Skeletal muscle satellite cell (primary cell): Measurements from ENCODE around the gene CDC42BPB.
A peak's percentile ranks its signal among the peaks of the same experiment; 100 is the strongest.

ENCODE experiments used
- H3K27me3 ChIP-seq: 2 replicates; pipeline ENCODE4 v1.7.0; 2013; ENCODE audit warnings: low read length; ENCODE audit not compliant: control insufficient read depth, insufficient read depth
- H3K36me3 ChIP-seq: 2 replicates; pipeline ENCODE4 v1.7.0; 2013; ENCODE audit warnings: mild to moderate bottlenecking, control low read depth, low read length; ENCODE audit not compliant: insufficient read depth
- H3K4me1 ChIP-seq: 2 replicates; pipeline ENCODE4 v1.7.0; 2013; ENCODE audit warnings: low read length; ENCODE audit not compliant: control insufficient read depth, insufficient read depth
- H3K4me2 ChIP-seq: 2 replicates; pipeline ENCODE4 v1.7.0; 2013; ENCODE audit warnings: mild to moderate bottlenecking, low read length
- H3K4me3 ChIP-seq: 2 replicates; pipeline ENCODE4 v1.7.0; 2013; ENCODE audit warnings: low read length
- H3K9ac ChIP-seq: 2 replicates; pipeline ENCODE4 v1.7.0; 2013; ENCODE audit warnings: mild to moderate bottlenecking, low read depth, low read length, moderate library complexity
- H3K9me3 ChIP-seq: replicated peaks from 2 replicates; pipeline ENCODE4 v1.7.0; 2013; ENCODE audit warnings: mild to moderate bottlenecking, control low read depth, low read length

The CDC42BPB gene

GRCh38 chr14:102923201-102923924, 134.0 kb downstream of the CDC42BPB start:
- Histone ChIP-seq H3K27me3 (peaks cover 63% of the 10 kb centered on the region), H3K9me3 (no peaks in the 10 kb centered on the region), H3K4me3 (peak overlapping the region; percentile 52), H3K4me2 (peak overlapping the region; percentile 70), H3K4me1 (peaks cover 8% of the 10 kb centered on the region), H3K36me3 (no peaks in the 10 kb centered on the region), H3K9ac (no peak overlapping the region)

DNA sequence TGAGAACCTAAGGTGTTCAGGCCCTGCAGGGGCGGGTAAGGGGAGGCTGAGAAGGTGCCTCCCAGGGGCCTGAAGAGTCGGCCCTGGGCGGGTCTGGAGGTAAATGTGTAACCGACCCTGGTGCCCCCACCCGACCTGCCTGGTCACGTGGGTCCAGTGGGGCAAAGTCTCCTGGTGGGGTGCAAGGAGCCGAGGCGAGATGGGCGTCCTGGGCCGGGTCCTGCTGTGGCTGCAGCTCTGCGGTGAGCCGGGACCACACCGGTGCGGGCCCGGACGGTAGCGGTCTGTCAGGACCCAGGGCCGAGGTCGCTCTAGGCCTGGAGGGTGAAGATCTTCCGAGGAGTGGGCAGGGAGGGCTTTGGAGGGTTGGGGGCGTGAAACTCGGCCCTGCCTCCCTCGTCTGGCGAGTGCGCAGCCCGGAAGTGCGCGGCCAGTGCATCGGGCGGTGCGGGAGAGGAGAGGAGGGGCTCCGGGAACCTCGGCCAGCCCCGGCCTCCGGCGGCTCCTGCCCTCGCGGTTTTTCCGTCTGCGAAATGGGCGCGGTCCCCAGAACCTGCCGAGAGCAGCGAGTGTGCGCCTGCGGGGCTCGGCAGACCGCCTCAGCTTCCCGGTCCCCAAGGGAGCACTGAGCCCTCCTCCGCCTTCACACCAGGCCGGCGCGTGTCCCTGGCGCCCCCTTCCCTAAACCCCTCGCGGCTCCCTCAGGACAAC, 134.7 kb downstream of the CDC42BPB start, which contains the start of gene AMN:
Gene AMN, plus strand, starts transcription at position 174 of the 711 bp plus-strand sequence. Its CDS starts 26 bp downstream, at position 200.
- H3K9ac ChIP-seq, result no peak within 1 kb of the TSS
- peaks cover 60% of the 10 kb centered on the region for H3K27me3 ChIP-seq

GRCh38 chr14:102920998-102921304, 136.4 kb downstream of the CDC42BPB start:
- H3K9ac ChIP-seq, result no peak overlapping the region
- no peaks in the 10 kb centered on the region for H3K9me3 ChIP-seq
- no peaks in the 10 kb centered on the region for H3K36me3 ChIP-seq
- peaks cover 7% of the 10 kb centered on the region for H3K4me1 ChIP-seq
- no peak overlapping the region for H3K4me2 ChIP-seq
- no peak overlapping the region for H3K4me3 ChIP-seq
- peaks cover 49% of the 10 kb centered on the region for H3K27me3 ChIP-seq

More for the DNA sequence above, 134.7 kb downstream of the CDC42BPB start, which contains the start of gene AMN:
- H3K9me3 ChIP-seq, result no peaks in the 10 kb centered on the region
- H3K4me2 ChIP-seq, result peak within 1 kb of the TSS; percentile 70
- H3K4me1 ChIP-seq, result peaks cover 7% of the 10 kb centered on the region
- peak within 1 kb of the TSS; percentile 52 for H3K4me3 ChIP-seq
- H3K36me3 ChIP-seq, result no peaks in the 10 kb centered on the region

GRCh38 chr14:102920273-102920997, 136.9 kb downstream of the CDC42BPB start:
- no peaks in the 10 kb centered on the region for H3K9me3 ChIP-seq
- H3K9ac ChIP-seq, result no peak overlapping the region
- peaks cover 47% of the 10 kb centered on the region for H3K27me3 ChIP-seq
- no peak overlapping the region for H3K4me3 ChIP-seq
- no peak overlapping the region for H3K4me2 ChIP-seq
- H3K36me3 ChIP-seq, result no peaks in the 10 kb centered on the region
- H3K4me1 ChIP-seq, result peaks cover 7% of the 10 kb centered on the region

DNA sequence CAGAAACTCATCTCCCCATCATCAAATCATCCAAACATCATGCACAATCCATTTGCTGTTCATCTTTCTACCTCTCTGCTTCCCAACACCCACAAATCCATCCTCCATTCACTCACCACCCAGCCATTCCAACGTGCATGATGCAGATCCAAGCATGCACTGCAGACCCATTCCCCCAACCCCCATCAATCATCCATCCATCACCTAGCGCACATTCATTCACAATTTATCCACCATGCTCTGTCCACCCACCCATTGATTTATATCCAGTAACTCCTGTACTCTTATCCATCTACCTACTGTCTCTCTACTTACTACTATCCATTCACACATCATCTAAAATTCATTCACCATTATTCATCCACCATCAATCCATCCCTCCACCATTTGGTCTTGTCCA, 138.9 kb downstream of the CDC42BPB start:
- no peak overlapping the region for H3K4me3 ChIP-seq

DNA sequence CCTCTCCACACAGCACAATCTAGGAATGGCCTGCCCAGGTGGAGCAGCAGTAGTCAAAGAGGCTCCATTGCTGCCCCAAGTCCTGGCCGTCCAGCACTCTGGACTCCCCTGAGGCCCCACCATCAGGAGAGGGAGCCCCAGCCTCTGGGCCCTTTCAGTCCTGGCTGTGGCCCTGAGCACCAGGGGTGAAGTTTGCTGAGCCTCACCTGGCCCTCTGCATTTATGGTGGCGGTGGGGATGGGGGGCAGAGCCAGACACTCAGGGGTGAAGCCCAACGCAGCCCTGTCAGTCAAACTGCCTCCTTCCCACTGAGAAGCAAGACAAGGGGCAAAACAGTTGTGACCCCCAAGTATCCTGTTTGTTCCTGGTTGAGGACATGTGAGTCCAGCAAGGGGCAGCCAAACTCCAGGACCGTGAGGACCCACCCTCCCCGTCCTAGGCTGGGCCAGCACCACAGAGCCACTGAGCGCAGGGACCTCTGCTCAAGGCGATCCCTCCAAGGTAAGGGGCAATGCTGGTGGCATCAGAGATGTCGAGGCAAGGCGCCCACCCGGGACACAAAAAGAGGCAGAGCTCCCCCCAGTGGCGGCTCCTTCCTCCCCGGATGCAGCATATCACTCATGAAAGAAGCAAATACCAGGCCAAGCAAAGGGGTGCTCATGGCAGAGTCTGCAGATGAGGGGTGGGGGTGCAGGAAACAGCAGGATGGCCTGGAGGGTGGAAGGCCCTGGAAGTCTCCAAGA, 139.7 kb downstream of the CDC42BPB start:
- Histone ChIP-seq H3K9ac (no peak overlapping the region), H3K4me1 (peaks cover under 1% of the 10 kb centered on the region), H3K27me3 (peaks cover 22% of the 10 kb centered on the region), H3K4me3 (no peak overlapping the region), H3K36me3 (no peaks in the 10 kb centered on the region), H3K4me2 (no peak overlapping the region), H3K9me3 (no peaks in the 10 kb centered on the region)

More for the DNA sequence above, 138.9 kb downstream of the CDC42BPB start:
- H3K27me3 ChIP-seq, result peaks cover 30% of the 10 kb centered on the region
- H3K4me1 ChIP-seq, result peaks cover 7% of the 10 kb centered on the region
- H3K36me3 ChIP-seq, result no peaks in the 10 kb centered on the region
- H3K4me2 ChIP-seq, result no peak overlapping the region
- H3K9ac ChIP-seq, result no peak overlapping the region
- H3K9me3 ChIP-seq, result no peaks in the 10 kb centered on the region

GRCh38 chr14:102917056-102917385, 140.3 kb downstream of the CDC42BPB start:
- Histone ChIP-seq H3K27me3 (peaks cover 16% of the 10 kb centered on the region), H3K9ac (no peak overlapping the region), H3K4me3 (no peak overlapping the region), H3K4me1 (no peaks in the 10 kb centered on the region), H3K9me3 (no peaks in the 10 kb centered on the region), H3K36me3 (no peaks in the 10 kb centered on the region), H3K4me2 (no peak overlapping the region)

GRCh38 chr14:102916347-102917055, 140.8 kb downstream of the CDC42BPB start:
- Histone ChIP-seq H3K9me3 (no peaks in the 10 kb centered on the region), H3K4me3 (no peak overlapping the region), H3K4me1 (no peaks in the 10 kb centered on the region), H3K36me3 (no peaks in the 10 kb centered on the region), H3K9ac (no peak overlapping the region), H3K4me2 (no peak overlapping the region), H3K27me3 (peaks cover 11% of the 10 kb centered on the region)

DNA sequence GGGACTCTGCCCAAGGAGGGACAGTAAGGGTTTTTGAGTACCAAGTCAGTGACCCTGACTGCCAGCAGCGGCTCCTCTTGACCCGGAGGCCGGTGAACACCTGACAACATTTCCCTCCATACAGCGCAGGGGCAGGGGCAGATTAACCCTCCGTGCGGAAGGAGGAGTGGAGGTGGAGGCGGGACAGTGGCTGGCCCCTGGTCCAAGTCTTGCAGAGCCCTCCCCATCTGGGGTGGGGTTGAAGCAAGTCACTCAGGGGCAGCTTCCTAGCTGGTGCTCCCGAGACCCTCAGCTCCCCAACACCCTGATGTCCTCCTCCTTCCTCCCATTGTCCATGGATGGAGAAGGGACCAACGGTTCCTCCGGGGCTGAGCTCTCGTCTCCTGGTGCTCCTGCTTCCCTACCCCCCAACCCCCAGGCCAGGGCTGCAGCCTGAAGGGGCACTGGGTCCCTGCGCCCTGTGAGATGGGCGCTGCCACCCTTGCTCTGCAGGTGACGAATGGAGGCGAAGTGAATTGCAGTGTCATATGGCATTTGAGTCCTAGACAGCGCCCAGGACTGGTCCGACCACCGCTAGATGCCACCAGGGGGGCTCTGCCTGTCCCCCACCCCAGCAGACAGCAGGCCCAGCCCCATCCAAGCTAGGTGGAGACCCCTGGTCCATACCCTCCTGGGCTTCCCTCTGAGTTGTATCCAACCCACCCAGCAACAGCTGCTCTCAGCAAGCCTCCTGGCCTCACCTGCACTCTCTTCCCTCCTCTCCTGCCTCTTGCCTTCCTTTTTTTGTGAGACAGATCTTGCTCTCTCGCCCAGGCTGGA, 141.8 kb downstream of the CDC42BPB start:
- Histone ChIP-seq H3K9me3 (no peaks in the 10 kb centered on the region), H3K36me3 (no peaks in the 10 kb centered on the region), H3K4me1 (no peaks in the 10 kb centered on the region), H3K9ac (no peak overlapping the region), H3K4me2 (no peak overlapping the region), H3K27me3 (peaks cover 7% of the 10 kb centered on the region), H3K4me3 (no peak overlapping the region)
